SU-DHL-6 (cell line): ENCODE data around the gene CYTH1.

Source experiments
- EZH2phosphoT487 ChIP-seq: fragments of 200-600 bp; sonication (generic), shearing (Covaris generic); conservative IDR thresholded peaks from 2 replicates; pipeline ENCODE4 v1.6.1; 2018; ENCODE audit warnings: mild to moderate bottlenecking, antibody characterized with exemption, low read length, moderate library complexity, mixed read lengths
- TF ChIP-seq, protein P1 (sequence below): fragments of 200-600 bp; sonication (generic); IDR thresholded peaks from one replicate; pipeline ENCODE4 v1.5.1; 2017; ENCODE audit warnings: antibody characterized with exemption, mild to moderate bottlenecking, low read length, moderate library complexity; ENCODE audit not compliant: insufficient read depth, poor library complexity, severe bottlenecking

- TF ChIP-seq, protein P1, sequence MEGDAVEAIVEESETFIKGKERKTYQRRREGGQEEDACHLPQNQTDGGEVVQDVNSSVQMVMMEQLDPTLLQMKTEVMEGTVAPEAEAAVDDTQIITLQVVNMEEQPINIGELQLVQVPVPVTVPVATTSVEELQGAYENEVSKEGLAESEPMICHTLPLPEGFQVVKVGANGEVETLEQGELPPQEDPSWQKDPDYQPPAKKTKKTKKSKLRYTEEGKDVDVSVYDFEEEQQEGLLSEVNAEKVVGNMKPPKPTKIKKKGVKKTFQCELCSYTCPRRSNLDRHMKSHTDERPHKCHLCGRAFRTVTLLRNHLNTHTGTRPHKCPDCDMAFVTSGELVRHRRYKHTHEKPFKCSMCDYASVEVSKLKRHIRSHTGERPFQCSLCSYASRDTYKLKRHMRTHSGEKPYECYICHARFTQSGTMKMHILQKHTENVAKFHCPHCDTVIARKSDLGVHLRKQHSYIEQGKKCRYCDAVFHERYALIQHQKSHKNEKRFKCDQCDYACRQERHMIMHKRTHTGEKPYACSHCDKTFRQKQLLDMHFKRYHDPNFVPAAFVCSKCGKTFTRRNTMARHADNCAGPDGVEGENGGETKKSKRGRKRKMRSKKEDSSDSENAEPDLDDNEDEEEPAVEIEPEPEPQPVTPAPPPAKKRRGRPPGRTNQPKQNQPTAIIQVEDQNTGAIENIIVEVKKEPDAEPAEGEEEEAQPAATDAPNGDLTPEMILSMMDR: no peak
- no peak for TF ChIP-seq EZH2phosphoT487
Observed at GRCh38 chr17:78674156-78674555, 107.9 kb downstream of the CYTH1 start.
